K562 (cell line): Measurements from ENCODE around the gene TRIP6. TPM values are rescaled to one million over a fixed set of nuclear protein-coding genes. Genes with fewer than 3 reads are reported as not detected.

Experiments
- CC2D1A ChIP-seq: fragments of 450-650 bp; IDR thresholded peaks from 2 replicates; pipeline ENCODE4 v1.6.1; 2017; ENCODE audit warnings: mild to moderate bottlenecking
- E2F1 ChIP-seq: sonication (generic); formaldehyde crosslinking; IDR thresholded peaks from 2 replicates; pipeline ENCODE4 v1.8.1; 2023; ENCODE audit warnings: mild to moderate bottlenecking, missing genetic modification reagents, moderate library complexity
- EP400 ChIP-seq: fragments of 450-650 bp; IDR thresholded peaks from 2 replicates; pipeline ENCODE4 v1.6.1; 2017; ENCODE audit warnings: antibody characterized with exemption, mild to moderate bottlenecking, moderate library complexity
- L3MBTL2 ChIP-seq: fragments of 450-650 bp; IDR thresholded peaks from 2 replicates; pipeline ENCODE4 v1.6.1; 2016; ENCODE audit warnings: mild to moderate bottlenecking, moderate library complexity
- MEIS2 ChIP-seq: fragments of 450-650 bp; IDR thresholded peaks from 2 replicates; pipeline ENCODE4 v1.6.1; 2014; ENCODE audit warnings: mild to moderate bottlenecking; ENCODE audit not compliant: partially characterized antibody
- NRF1 ChIP-seq, 2 experiments: fragments of 450-650 bp; IDR thresholded peaks in 1 of 2; conservative IDR thresholded peaks in 1 of 2; 2 replicates each; pipeline ENCODE4 v1.6.1; 2014; ENCODE audit warnings: mild to moderate bottlenecking in 2 of 2
- PURB ChIP-seq: sonication (generic); formaldehyde crosslinking; IDR thresholded peaks from 2 replicates; pipeline ENCODE4 v1.9.0; 2021; ENCODE audit warnings: low read depth, mild to moderate bottlenecking, missing genetic modification reagents
- SAFB2 ChIP-seq: fragments of 200-400 bp; formaldehyde crosslinking; IDR thresholded peaks from 2 replicates; pipeline ENCODE4 v1.6.1; 2018; ENCODE audit warnings: borderline replicate concordance, low read length, low read depth, moderate library complexity; ENCODE audit not compliant: severe bottlenecking
- SIN3A ChIP-seq, 2 experiments: fragments of 150-350 bp in 1 of 2; IDR thresholded peaks; 2 replicates each; pipeline ENCODE4 v1.6.1; 2011 to 2016; ENCODE audit warnings: borderline replicate concordance in 2 of 2, low read depth in 2 of 2, low read length in 2 of 2, mild to moderate bottlenecking in 2 of 2, moderate library complexity in 2 of 2; ENCODE audit not compliant: control insufficient read depth in 1 of 2
- TRIM25 ChIP-seq: fragments of 450-650 bp; IDR thresholded peaks from 2 replicates; pipeline ENCODE4 v1.7.0; 2016; ENCODE audit warnings: borderline replicate concordance
- ZBTB11 ChIP-seq, 3 experiments: fragments of 200-800 bp in 1 of 3; fragments of 250-450 bp in 1 of 3; fragments of 450-650 bp in 1 of 3; sonication (Bioruptor Pico) in 1 of 3; sonication (Bioruptor generic) in 1 of 3; formaldehyde crosslinking in 1 of 3; IDR thresholded peaks; 2 replicates each; pipeline versions ENCODE4 v1.6.1 to v1.8.0; 2016 to 2022; ENCODE audit warnings: mild to moderate bottlenecking in 2 of 3, missing genetic modification characterization in 2 of 3, missing compliant biosample characterization in 1 of 3, moderate library complexity in 1 of 3
- ZBTB7A ChIP-seq: IDR thresholded peaks from 2 replicates; pipeline ENCODE4 v1.6.1; 2011; ENCODE audit warnings: low read depth, mild to moderate bottlenecking, low read length, moderate library complexity, borderline replicate concordance; ENCODE audit not compliant: control insufficient read depth
- polyA plus RNA-seq, 8 experiments: library from polyadenylated mRNA; depleted of rRNA in 4 of 8; stranded (reverse) in 5 of 8; unstranded in 3 of 8; fragments of >200 nt; fragmentation: Nextera tagmentation in 2 of 8; fragmentation: Illumina TruSeq in 1 of 8; extraction: Ambion mirVana in 2 of 8; extraction: Trizol in 1 of 8; gene quantifications; 2 replicates each; pipeline versions ENCODE4 v1.2.1 to v1.2.3, GENCODE V29; 2011 to 2014; ENCODE audit warnings: inconsistent platforms in 1 of 8, missing spikeins in 1 of 8
- total RNA-seq, 7 experiments: library from RNA; depleted of rRNA in 6 of 7; stranded (reverse); fragments of >200 nt in 6 of 7; fragmentation: Illumina TruSeq in 2 of 7; extraction: Trizol in 2 of 7; gene quantifications; 2 replicates each; pipeline versions ENCODE4 v1.2.1 to v1.2.3, GENCODE V29; 2011 to 2021; ENCODE audit warnings: low replicate concordance in 1 of 7
- TF ChIP-seq, protein P1 (sequence below): fragments of 250-450 bp; sonication (Bioruptor Pico); IDR thresholded peaks from 2 replicates; pipeline ENCODE4 v1.5.0; 2021; ENCODE audit warnings: mild to moderate bottlenecking, borderline replicate concordance
- TF ChIP-seq, protein P2 (sequence below): sonication (generic); formaldehyde crosslinking; IDR thresholded peaks from 2 replicates; pipeline ENCODE4 v1.9.0; 2022; ENCODE audit warnings: mild to moderate bottlenecking, missing genetic modification reagents

The TRIP6 gene
- total and polyA plus RNA-seq, 9 of the 15 experiments (the other 6 are each of a cell fraction or from before 2014, with no cell fraction given): 5.9 to 141 (median 54.0) TPM

GRCh38 chr7:100896732-100897608 is 29.8 kb downstream of the TRIP6 start (continued):
- TF ChIP-seq, protein P1, sequence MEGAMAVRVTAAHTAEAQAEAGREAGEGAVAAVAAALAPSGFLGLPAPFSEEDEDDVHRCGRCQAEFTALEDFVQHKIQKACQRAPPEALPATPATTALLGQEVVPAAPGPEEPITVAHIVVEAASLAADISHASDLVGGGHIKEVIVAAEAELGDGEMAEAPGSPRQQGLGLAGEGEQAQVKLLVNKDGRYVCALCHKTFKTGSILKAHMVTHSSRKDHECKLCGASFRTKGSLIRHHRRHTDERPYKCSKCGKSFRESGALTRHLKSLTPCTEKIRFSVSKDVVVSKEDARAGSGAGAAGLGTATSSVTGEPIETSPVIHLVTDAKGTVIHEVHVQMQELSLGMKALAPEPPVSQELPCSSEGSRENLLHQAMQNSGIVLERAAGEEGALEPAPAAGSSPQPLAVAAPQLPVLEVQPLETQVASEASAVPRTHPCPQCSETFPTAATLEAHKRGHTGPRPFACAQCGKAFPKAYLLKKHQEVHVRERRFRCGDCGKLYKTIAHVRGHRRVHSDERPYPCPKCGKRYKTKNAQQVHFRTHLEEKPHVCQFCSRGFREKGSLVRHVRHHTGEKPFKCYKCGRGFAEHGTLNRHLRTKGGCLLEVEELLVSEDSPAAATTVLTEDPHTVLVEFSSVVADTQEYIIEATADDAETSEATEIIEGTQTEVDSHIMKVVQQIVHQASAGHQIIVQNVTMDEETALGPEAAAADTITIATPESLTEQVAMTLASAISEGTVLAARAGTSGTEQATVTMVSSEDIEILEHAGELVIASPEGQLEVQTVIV (CRISPR knock-in tag): no peak
- TF ChIP-seq ZBTB11 (CRISPR knock-in tag; IDR thresholded peaks at IDR 0.05): no peak
- TF ChIP-seq, protein P2, sequence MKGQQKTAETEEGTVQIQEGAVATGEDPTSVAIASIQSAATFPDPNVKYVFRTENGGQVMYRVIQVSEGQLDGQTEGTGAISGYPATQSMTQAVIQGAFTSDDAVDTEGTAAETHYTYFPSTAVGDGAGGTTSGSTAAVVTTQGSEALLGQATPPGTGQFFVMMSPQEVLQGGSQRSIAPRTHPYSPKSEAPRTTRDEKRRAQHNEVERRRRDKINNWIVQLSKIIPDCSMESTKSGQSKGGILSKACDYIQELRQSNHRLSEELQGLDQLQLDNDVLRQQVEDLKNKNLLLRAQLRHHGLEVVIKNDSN (CRISPR knock-in tag): peak; percentile 37; the same call in 1 of the 2 replicates
- TF ChIP-seq NRF1 (conservative IDR thresholded peaks at IDR 0.05 in 1 of 2, IDR thresholded peaks at IDR 0.05 in 1 of 2): peak in 1 of 2 experiments; percentile 55; a peak in 2 of 4 replicates
- no peak for TF ChIP-seq PURB (CRISPR knock-in tag)
- TF ChIP-seq SIN3A (IDR thresholded peaks at IDR 0.05; ENCODE audit: borderline replicate concordance in 2 of 2, control insufficient read depth in 1 of 2, low read depth in 2 of 2, low read length in 2 of 2): 0 out of 4 replicates have a peak, but pooled peaks of 1 of the 2 experiments have one; percentile 6
- TF ChIP-seq L3MBTL2: peak; percentile 69
- TF ChIP-seq CC2D1A: no peak
- peak; percentile 72 for TF ChIP-seq EP400
- no peak for TF ChIP-seq SAFB2
- no peak for TF ChIP-seq TRIM25
- TF ChIP-seq ZBTB7A: peak; percentile 83
- TF ChIP-seq MEIS2: no peak
- TF ChIP-seq E2F1 (CRISPR knock-in tag): 0 out of 2 replicates have a peak, but pooled peaks have one; percentile 60
